MM.1S (cell line): ENCODE results near the gene KIF4B.

ENCODE experiments used
- DNase-seq: peaks from one replicate; pipeline ENCODE4 v3.0.0-alpha.2; 2015
- H2AFZ ChIP-seq: fragments of 300-600 bp; sonication (generic); 2 replicates; pipeline ENCODE4 v1.6.0; 2016; ENCODE audit warnings: antibody characterized with exemption, low read length
- H3F3A ChIP-seq: fragments of 300-600 bp; sonication (generic); 2 replicates; pipeline ENCODE4 v1.6.1; 2016; ENCODE audit warnings: mild to moderate bottlenecking, antibody characterized with exemption, low read length, moderate library complexity, mixed read lengths; ENCODE audit not compliant: insufficient read depth
- H3K27ac ChIP-seq: fragments of 300-600 bp; sonication (generic); 2 replicates; pipeline ENCODE4 v1.5.1; 2016; ENCODE audit warnings: mild to moderate bottlenecking, low read length
- H3K27me3 ChIP-seq: fragments of 300-600 bp; sonication (generic); replicated peaks from 2 replicates; pipeline ENCODE4 v1.6.0; 2016; ENCODE audit warnings: low read length; ENCODE audit not compliant: insufficient read depth
- H3K36me3 ChIP-seq: fragments of 300-600 bp; sonication (generic); replicated peaks from 2 replicates; pipeline ENCODE4 v1.6.1; 2016; ENCODE audit warnings: mild to moderate bottlenecking, low read length, mixed read lengths; ENCODE audit not compliant: insufficient read depth
- H3K4me1 ChIP-seq: fragments of 300-600 bp; sonication (generic); 2 replicates; pipeline ENCODE4 v1.6.1; 2016; ENCODE audit warnings: low read length, mixed read lengths
- H3K4me2 ChIP-seq: fragments of 300-600 bp; sonication (generic); 2 replicates; pipeline ENCODE4 v1.6.0; 2016; ENCODE audit warnings: low read depth, low read length
- H3K4me3 ChIP-seq: fragments of 300-600 bp; sonication (generic); 2 replicates; pipeline ENCODE4 v1.5.1; 2016; ENCODE audit warnings: low read length, mixed read lengths
- H3K79me2 ChIP-seq: fragments of 300-600 bp; sonication (generic); 2 replicates; pipeline ENCODE4 v1.6.1; 2016; ENCODE audit warnings: mixed run types, low read length, mixed read lengths
- H3K9ac ChIP-seq: fragments of 300-600 bp; sonication (generic); 2 replicates; pipeline ENCODE4 v1.6.1; 2016; ENCODE audit warnings: low read length, mixed read lengths
- H3K9me2 ChIP-seq: fragments of 300-600 bp; sonication (generic); replicated peaks from 2 replicates; pipeline ENCODE4 v1.6.1; 2016; ENCODE audit warnings: mild to moderate bottlenecking, low read length, mixed read lengths; ENCODE audit not compliant: insufficient read depth
- H3K9me3 ChIP-seq: fragments of 300-600 bp; sonication (generic); replicated peaks from 2 replicates; pipeline ENCODE4 v1.6.1; 2016; ENCODE audit warnings: mild to moderate bottlenecking, low read length, mixed read lengths; ENCODE audit not compliant: insufficient read depth
- H4K20me1 ChIP-seq: fragments of 300-600 bp; sonication (generic); 2 replicates; pipeline ENCODE4 v1.6.1; 2016; ENCODE audit warnings: mild to moderate bottlenecking, low read length, moderate library complexity, mixed read lengths; ENCODE audit not compliant: insufficient read depth
- CTCF ChIP-seq: fragments of 300-600 bp; sonication (generic); IDR thresholded peaks from 2 replicates; pipeline ENCODE4 v1.5.1; 2016; ENCODE audit warnings: antibody characterized with exemption, low read length, mixed read lengths
- EZH2 ChIP-seq: fragments of 300-600 bp; sonication (generic); optimal IDR thresholded peaks from 2 replicates; pipeline ENCODE3; 2017; ENCODE audit warnings: low read depth, mild to moderate bottlenecking, antibody characterized with exemption, low read length, mixed read lengths
- EZH2phosphoT487 ChIP-seq: fragments of 300-600 bp; sonication (generic); IDR thresholded peaks from 2 replicates; pipeline ENCODE4 v1.6.1; 2018; ENCODE audit warnings: antibody characterized with exemption, low read length

Gene KIF4B

GRCh38 chr5:155008669-155009068, 4.9 kb upstream of the KIF4B start:
- no peak for DNase-seq
- no peak overlapping the region for H3K4me3 ChIP-seq
- H2AFZ ChIP-seq = no peak overlapping the region
- H3K79me2 ChIP-seq = no peaks in the 10 kb centered on the region
- no peak for TF ChIP-seq EZH2phosphoT487
- TF ChIP-seq CTCF = no peak
- TF ChIP-seq EZH2 = no peak
- no peaks in the 10 kb centered on the region for H3F3A ChIP-seq
- H3K27me3 ChIP-seq = no peaks in the 10 kb centered on the region
- no peaks in the 10 kb centered on the region for H4K20me1 ChIP-seq
- no peaks in the 10 kb centered on the region for H3K9me2 ChIP-seq
- H3K36me3 ChIP-seq = no peaks in the 10 kb centered on the region
- H3K4me2 ChIP-seq = no peak overlapping the region
- no peak overlapping the region for H3K9ac ChIP-seq
- H3K9me3 ChIP-seq = no peaks in the 10 kb centered on the region
- no peaks in the 10 kb centered on the region for H3K4me1 ChIP-seq
- no peak overlapping the region for H3K27ac ChIP-seq

GRCh38 chr5:155010881-155011280, 2.7 kb upstream of the KIF4B start:
- H3K9me2 ChIP-seq = no peaks in the 10 kb centered on the region

GRCh38 chr5:155015239-155015638, 1.7 kb downstream of the KIF4B start:
- no peak overlapping the region for H3K4me2 ChIP-seq
- no peaks in the 10 kb centered on the region for H3K79me2 ChIP-seq
- no peak overlapping the region for H2AFZ ChIP-seq
- H3F3A ChIP-seq = no peaks in the 10 kb centered on the region
- no peaks in the 10 kb centered on the region for H3K9me3 ChIP-seq
- no peaks in the 10 kb centered on the region for H4K20me1 ChIP-seq
- no peaks in the 10 kb centered on the region for H3K36me3 ChIP-seq
- H3K9me2 ChIP-seq = no peaks in the 10 kb centered on the region
- no peak overlapping the region for H3K4me3 ChIP-seq
- TF ChIP-seq EZH2 (no peak), CTCF (no peak), EZH2phosphoT487 (no peak)
- no peaks in the 10 kb centered on the region for H3K4me1 ChIP-seq
- no peak overlapping the region for H3K9ac ChIP-seq
- no peaks in the 10 kb centered on the region for H3K27me3 ChIP-seq
- H3K27ac ChIP-seq = no peak overlapping the region
- no peak for DNase-seq

More at GRCh38 chr5:155010881-155011280, 2.7 kb upstream of the KIF4B start:
- no peak overlapping the region for H3K27ac ChIP-seq
- TF ChIP-seq CTCF (no peak), EZH2phosphoT487 (no peak), EZH2 (no peak)
- H3K4me2 ChIP-seq = no peak overlapping the region
- no peaks in the 10 kb centered on the region for H3K79me2 ChIP-seq
- H2AFZ ChIP-seq = no peak overlapping the region
- H3K27me3 ChIP-seq = no peaks in the 10 kb centered on the region
- no peaks in the 10 kb centered on the region for H4K20me1 ChIP-seq
- H3K36me3 ChIP-seq = no peaks in the 10 kb centered on the region
- no peak overlapping the region for H3K4me3 ChIP-seq
- H3K9me3 ChIP-seq = no peaks in the 10 kb centered on the region
- H3F3A ChIP-seq = no peaks in the 10 kb centered on the region
- no peaks in the 10 kb centered on the region for H3K4me1 ChIP-seq
- H3K9ac ChIP-seq = no peak overlapping the region
- DNase-seq = no peak
